ENCODE results near the gene BIN1. TPM values are rescaled to one million over a fixed set of nuclear protein-coding genes. Genes with fewer than 3 reads are reported as not detected.

Gene BIN1
- polyA plus RNA-seq, 1 donor from 2014 or later = 61.9 TPM

GRCh38 chr2:127052771-127053691 is 53.9 kb downstream of the BIN1 start:
- H3K36me3 ChIP-seq (ENCODE audit: insufficient read depth, low read length) = no peaks in the 10 kb centered on the region
- H3F3A ChIP-seq (ENCODE audit: insufficient read depth, low read length, poor library complexity, severe bottlenecking) = no peaks in the 10 kb centered on the region
- no peak overlapping the region for H3K27ac ChIP-seq (ENCODE audit: low read length)
- H3K9ac ChIP-seq (ENCODE audit: low read length) = no peak overlapping the region
- H2AFZ ChIP-seq (ENCODE audit: low read depth, low read length) = no peak overlapping the region
- no peaks in the 10 kb centered on the region for H4K20me1 ChIP-seq (ENCODE audit: insufficient read depth)
- no peak overlapping the region for H3K4me3 ChIP-seq (ENCODE audit: low read length)
- no peaks in the 10 kb centered on the region for H3K9me2 ChIP-seq (ENCODE audit: insufficient read depth, low read length)
- no peaks in the 10 kb centered on the region for H3K79me2 ChIP-seq (replicated peaks; ENCODE audit: insufficient read depth, low read length)
- TF ChIP-seq POLR2AphosphoS5 (IDR thresholded peaks at IDR 0.05) = no peak
- no peak for TF ChIP-seq RAD21 (conservative IDR thresholded peaks at IDR 0.05)
- no peak for TF ChIP-seq TAF1 (IDR thresholded peaks at IDR 0.05; ENCODE audit: low read depth)
- TF ChIP-seq EZH2 (IDR thresholded peaks at IDR 0.05; ENCODE audit: borderline replicate concordance, insufficient read depth, low read length, poor library complexity, severe bottlenecking) = no peak
- no peak overlapping the region for H3K4me2 ChIP-seq (ENCODE audit: low read length)
- H3K9me3 ChIP-seq (ENCODE audit: low read length) = no peaks in the 10 kb centered on the region
- no peaks in the 10 kb centered on the region for H3K27me3 ChIP-seq (ENCODE audit: insufficient read depth, low read depth, low read length)

DNA sequence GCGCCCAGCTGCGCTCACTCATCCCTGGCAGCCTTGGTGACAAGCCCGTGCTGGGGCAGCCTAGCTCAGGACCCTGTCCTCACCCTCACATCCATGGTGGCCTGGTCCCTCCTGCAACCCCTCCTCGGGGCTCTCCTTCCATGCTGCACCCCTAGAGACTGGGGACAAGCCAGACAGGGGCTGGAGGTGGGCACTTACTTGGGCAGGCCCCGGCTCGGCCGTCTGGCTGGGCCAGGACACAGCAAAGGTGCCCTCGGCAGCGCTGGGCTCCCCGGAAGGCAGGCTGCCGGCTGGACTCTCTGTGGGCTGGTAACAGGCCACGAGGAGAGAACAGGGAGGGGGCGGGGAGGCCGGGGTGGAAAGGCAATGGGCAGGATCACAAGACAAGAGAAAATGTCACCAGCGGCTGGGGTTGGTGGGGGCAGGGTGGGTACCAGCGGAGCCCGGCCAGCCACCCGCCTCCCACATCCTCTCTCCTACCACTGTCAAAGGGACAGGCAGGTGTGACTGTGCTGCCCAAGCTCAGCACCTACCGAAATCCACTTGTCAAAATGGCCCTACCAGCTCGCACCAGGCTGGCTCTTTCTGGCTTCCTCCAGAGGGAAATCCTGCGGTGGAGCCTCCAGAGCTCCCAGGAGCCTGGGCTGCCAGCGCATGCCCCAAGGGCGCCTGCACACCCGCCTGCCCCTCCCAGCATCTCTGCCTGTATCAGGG is 54.7 kb downstream of the BIN1 start:
- Histone ChIP-seq H3K4me3 (ENCODE audit: low read length) (no peak overlapping the region), H3K27me3 (ENCODE audit: insufficient read depth, low read depth, low read length) (no peaks in the 10 kb centered on the region), H4K20me1 (ENCODE audit: insufficient read depth) (no peaks in the 10 kb centered on the region), H3K9ac (ENCODE audit: low read length) (no peak overlapping the region), H3F3A (ENCODE audit: insufficient read depth, low read length, poor library complexity, severe bottlenecking) (no peaks in the 10 kb centered on the region), H2AFZ (ENCODE audit: low read depth, low read length) (no peak overlapping the region), H3K4me2 (ENCODE audit: low read length) (no peak overlapping the region), H3K27ac (ENCODE audit: low read length) (no peak overlapping the region), H3K36me3 (ENCODE audit: insufficient read depth, low read length) (no peaks in the 10 kb centered on the region), H3K9me3 (ENCODE audit: low read length) (no peaks in the 10 kb centered on the region), H3K79me2 (replicated peaks; ENCODE audit: insufficient read depth, low read length) (no peaks in the 10 kb centered on the region), H3K9me2 (ENCODE audit: insufficient read depth, low read length) (no peaks in the 10 kb centered on the region)
- TF ChIP-seq MXI1 (conservative IDR thresholded peaks at IDR 0.05; ENCODE audit: poor library complexity, severe bottlenecking) (no peak), EZH2 (IDR thresholded peaks at IDR 0.05; ENCODE audit: borderline replicate concordance, insufficient read depth, low read length, poor library complexity, severe bottlenecking) (no peak), EP300 (conservative IDR thresholded peaks at IDR 0.05; ENCODE audit: poor library complexity, severe bottlenecking) (no peak), TAF1 (IDR thresholded peaks at IDR 0.05; ENCODE audit: low read depth) (no peak), CTCF (IDR thresholded peaks at IDR 0.05; ENCODE audit: poor library complexity, severe bottlenecking) (no peak), SMC3 (conservative IDR thresholded peaks at IDR 0.05; ENCODE audit: poor library complexity) (no peak), POLR2AphosphoS5 (IDR thresholded peaks at IDR 0.05) (no peak), RAD21 (conservative IDR thresholded peaks at IDR 0.05) (no peak)
- TF ChIP-seq, protein P1, sequence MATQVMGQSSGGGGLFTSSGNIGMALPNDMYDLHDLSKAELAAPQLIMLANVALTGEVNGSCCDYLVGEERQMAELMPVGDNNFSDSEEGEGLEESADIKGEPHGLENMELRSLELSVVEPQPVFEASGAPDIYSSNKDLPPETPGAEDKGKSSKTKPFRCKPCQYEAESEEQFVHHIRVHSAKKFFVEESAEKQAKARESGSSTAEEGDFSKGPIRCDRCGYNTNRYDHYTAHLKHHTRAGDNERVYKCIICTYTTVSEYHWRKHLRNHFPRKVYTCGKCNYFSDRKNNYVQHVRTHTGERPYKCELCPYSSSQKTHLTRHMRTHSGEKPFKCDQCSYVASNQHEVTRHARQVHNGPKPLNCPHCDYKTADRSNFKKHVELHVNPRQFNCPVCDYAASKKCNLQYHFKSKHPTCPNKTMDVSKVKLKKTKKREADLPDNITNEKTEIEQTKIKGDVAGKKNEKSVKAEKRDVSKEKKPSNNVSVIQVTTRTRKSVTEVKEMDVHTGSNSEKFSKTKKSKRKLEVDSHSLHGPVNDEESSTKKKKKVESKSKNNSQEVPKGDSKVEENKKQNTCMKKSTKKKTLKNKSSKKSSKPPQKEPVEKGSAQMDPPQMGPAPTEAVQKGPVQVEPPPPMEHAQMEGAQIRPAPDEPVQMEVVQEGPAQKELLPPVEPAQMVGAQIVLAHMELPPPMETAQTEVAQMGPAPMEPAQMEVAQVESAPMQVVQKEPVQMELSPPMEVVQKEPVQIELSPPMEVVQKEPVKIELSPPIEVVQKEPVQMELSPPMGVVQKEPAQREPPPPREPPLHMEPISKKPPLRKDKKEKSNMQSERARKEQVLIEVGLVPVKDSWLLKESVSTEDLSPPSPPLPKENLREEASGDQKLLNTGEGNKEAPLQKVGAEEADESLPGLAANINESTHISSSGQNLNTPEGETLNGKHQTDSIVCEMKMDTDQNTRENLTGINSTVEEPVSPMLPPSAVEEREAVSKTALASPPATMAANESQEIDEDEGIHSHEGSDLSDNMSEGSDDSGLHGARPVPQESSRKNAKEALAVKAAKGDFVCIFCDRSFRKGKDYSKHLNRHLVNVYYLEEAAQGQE (IDR thresholded peaks at IDR 0.05; ENCODE audit: borderline replicate concordance) = no peak
